ENCODE measurements around the gene JCAD.
"Not testable (repeated sequence)": the region's sequence is repeated elsewhere in the genome, so short reads cannot be mapped to it uniquely, and the experiment has no call there.

JCAD gene

DNA sequence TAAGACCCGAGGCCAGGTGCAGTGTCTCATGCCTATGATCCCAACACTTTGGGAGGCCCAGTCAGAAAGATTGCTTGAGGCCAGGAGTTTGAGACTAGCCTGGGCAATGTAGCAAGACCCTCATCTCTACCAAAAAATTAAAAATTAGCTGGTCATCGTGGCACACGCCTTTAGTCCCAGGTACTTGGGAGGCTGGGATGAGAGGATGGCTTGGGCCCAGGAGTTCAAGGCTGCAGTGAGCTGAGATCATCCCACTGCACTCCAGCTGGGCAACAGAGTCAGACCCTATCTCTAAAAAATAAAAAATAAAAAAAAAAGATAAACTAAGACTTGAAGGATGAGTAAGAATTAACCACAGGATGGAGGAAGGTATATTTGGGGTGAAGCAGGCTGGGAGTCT lies 77.9 kb downstream of the JCAD start:
- no peak for DNase-seq (ENCODE audit: low read depth)

- no peak for DNase-seq (ENCODE audit: low read depth)
These were observed 79.3 kb downstream of the JCAD start for GRCh38 chr10:29980084-29980483.

GRCh38 chr10:29979421-29979779 lies 80.0 kb downstream of the JCAD start:
- DNase-seq (ENCODE audit: low read depth) = not testable (repeated sequence)

DNA sequence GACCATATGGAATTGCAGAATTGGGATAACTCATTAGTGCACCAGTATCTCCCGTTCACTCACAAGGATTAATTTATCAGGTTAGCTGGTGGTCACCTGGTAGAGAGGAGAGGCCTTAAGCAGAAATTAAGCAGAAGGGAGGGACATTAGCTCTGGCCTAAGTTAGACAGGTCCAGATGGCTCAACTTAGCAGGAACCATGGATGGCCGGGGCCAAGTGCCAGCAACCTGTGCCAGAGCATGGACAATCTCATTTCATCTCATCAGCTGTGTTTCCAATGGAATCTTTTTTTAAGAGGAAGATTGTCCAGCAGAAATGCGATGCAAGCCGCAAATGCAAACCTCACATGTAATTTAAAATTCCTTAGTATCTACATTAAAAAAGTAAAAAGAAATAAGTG lies 82.2 kb downstream of the JCAD start:
- DNase-seq (ENCODE audit: low read depth) = no peak

GRCh38 chr10:29976134-29976533 lies 83.3 kb downstream of the JCAD start:
- no peak for DNase-seq (ENCODE audit: low read depth)

GRCh38 chr10:29974773-29975172 lies 84.6 kb downstream of the JCAD start:
- DNase-seq (ENCODE audit: low read depth) = no peak

- DNase-seq (ENCODE audit: low read depth) = no peak
These were observed 85.5 kb downstream of the JCAD start for GRCh38 chr10:29973921-29974320.

DNA sequence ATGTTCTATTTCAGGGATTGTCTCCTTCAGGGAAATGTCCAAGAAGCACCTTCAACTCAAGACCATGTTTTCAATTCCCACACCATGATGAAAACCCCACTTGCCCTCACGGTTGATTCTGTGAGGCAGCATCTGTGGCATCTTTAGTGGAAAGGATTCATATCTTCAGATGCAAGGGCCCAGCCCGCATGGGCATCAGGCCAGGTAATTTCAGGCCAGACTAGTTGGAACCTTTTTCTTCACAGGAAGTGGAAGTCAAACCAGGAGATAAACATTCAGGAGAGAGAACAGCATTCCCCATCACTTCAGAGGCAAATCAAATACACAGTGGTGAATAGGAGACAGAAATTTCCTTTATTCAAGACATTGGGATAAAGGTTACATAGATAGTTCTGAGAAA lies 88.8 kb downstream of the JCAD start:
- no peak for DNase-seq (ENCODE audit: low read depth)

DNA sequence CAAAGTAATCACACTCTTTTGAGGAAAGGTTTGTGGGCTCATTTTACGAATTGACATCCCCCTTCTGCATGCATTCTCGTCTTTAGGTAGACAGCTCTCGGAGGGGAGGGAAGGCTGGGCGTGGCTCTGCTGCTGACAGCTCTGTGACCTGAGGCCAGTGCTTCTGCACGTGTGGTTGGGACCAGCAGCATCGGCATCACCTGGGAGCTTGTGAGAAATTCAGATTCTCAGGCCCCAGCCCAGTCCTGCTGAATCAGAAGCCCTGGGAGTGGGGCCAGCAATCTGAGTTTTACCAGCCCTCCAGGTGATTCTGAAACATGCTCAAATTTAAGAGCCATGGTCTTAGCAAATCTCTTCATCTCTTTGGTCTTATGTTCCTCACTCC lies 89.4 kb downstream of the JCAD start:
- DNase-seq (ENCODE audit: low read depth) = no peak

GRCh38 chr10:29969255-29970011 lies 90.0 kb downstream of the JCAD start:
- no peak for DNase-seq (ENCODE audit: low read depth)

GRCh38 chr10:29968585-29968984 lies 90.8 kb downstream of the JCAD start:
- DNase-seq (ENCODE audit: low read depth) = no peak

GRCh38 chr10:29966269-29966668 lies 93.1 kb downstream of the JCAD start:
- no peak for DNase-seq (ENCODE audit: low read depth)
